Measurements from ENCODE around the gene TEX261. TPM values are rescaled to one million over a fixed set of nuclear protein-coding genes. Genes with fewer than 3 reads are reported as not detected.

TEX261 gene
- total RNA-seq, 1 experiment from 2014 or later: 54.2 TPM

- no TSS peak for BruUV-seq (replicated peaks)
- no peak for ATAC-seq
- TF ChIP-seq EZH2phosphoT487 (IDR thresholded peaks at IDR 0.05; ENCODE audit: borderline replicate concordance, low read length) (no peak), EZH2 (IDR thresholded peaks at IDR 0.05; ENCODE audit: low read length, unreplicated experiment) (no peak), CTCF (conservative IDR thresholded peaks at IDR 0.05; ENCODE audit: low read depth, low read length) (no peak)
- Histone ChIP-seq H3K4me3 (ENCODE audit: low read length) (no peak overlapping the region), H3K27me3 (ENCODE audit: low read length) (no peaks in the 10 kb centered on the region), H3K9me2 (replicated peaks; ENCODE audit: low read length) (no peaks in the 10 kb centered on the region), H3K36me3 (ENCODE audit: low read depth, low read length) (no peaks in the 10 kb centered on the region), H3K27ac (ENCODE audit: low read length) (no peak overlapping the region), H3F3A (ENCODE audit: low read length, unreplicated experiment) (no peaks in the 10 kb centered on the region), H3K4me2 (ENCODE audit: low read length) (no peak overlapping the region), H4K20me1 (ENCODE audit: low read length) (no peaks in the 10 kb centered on the region), H3K9ac (ENCODE audit: low read length) (no peak overlapping the region), H3K9me3 (ENCODE audit: low read length) (no peaks in the 10 kb centered on the region), H3K79me2 (ENCODE audit: low read length) (no peaks in the 10 kb centered on the region), H2AFZ (ENCODE audit: low read length) (no peak overlapping the region), H3K4me1 (ENCODE audit: insufficient read depth, low read length) (no peaks in the 10 kb centered on the region)
- DNase-seq: no peak
- POLR2A ChIA-PET (ENCODE audit: unreplicated experiment): no interaction called here
- CTCF ChIA-PET: no interaction called here
- intact Hi-C loops (cut with micrococcal nuclease): no loop called here
These were observed 30.5 kb downstream of the TEX261 start for GRCh38 chr2:70964133-70964532.

GRCh38 chr2:70962885-70963878 is 31.5 kb downstream of the TEX261 start:
- POLR2A ChIA-PET (ENCODE audit: unreplicated experiment): no interaction called here
- no TSS peak for BruUV-seq (replicated peaks)

More at GRCh38 chr2:70962885-70963878, 31.5 kb downstream of the TEX261 start:
- DNase-seq (no peak), ATAC-seq (no peak)
- Histone ChIP-seq H3F3A (ENCODE audit: low read length, unreplicated experiment) (no peaks in the 10 kb centered on the region), H3K4me1 (ENCODE audit: insufficient read depth, low read length) (no peaks in the 10 kb centered on the region), H3K27ac (ENCODE audit: low read length) (no peak overlapping the region), H3K79me2 (ENCODE audit: low read length) (no peaks in the 10 kb centered on the region), H3K27me3 (ENCODE audit: low read length) (no peaks in the 10 kb centered on the region), H3K4me3 (ENCODE audit: low read length) (no peak overlapping the region), H2AFZ (ENCODE audit: low read length) (no peak overlapping the region), H3K36me3 (ENCODE audit: low read depth, low read length) (no peaks in the 10 kb centered on the region), H3K9me2 (replicated peaks; ENCODE audit: low read length) (no peaks in the 10 kb centered on the region), H3K9ac (ENCODE audit: low read length) (no peak overlapping the region), H4K20me1 (ENCODE audit: low read length) (no peaks in the 10 kb centered on the region), H3K9me3 (ENCODE audit: low read length) (no peaks in the 10 kb centered on the region), H3K4me2 (ENCODE audit: low read length) (no peak overlapping the region)
- CTCF ChIA-PET: interaction anchor here (0.6 kb wide), 1 partner anchor 200 kb away, joined by 3 read pairs; no protein-coding TSS in a partner anchor
- intact Hi-C loops (cut with micrococcal nuclease): no loop called here
- TF ChIP-seq EZH2phosphoT487 (IDR thresholded peaks at IDR 0.05; ENCODE audit: borderline replicate concordance, low read length) (no peak), EZH2 (IDR thresholded peaks at IDR 0.05; ENCODE audit: low read length, unreplicated experiment) (no peak), CTCF (conservative IDR thresholded peaks at IDR 0.05; ENCODE audit: low read depth, low read length) (no peak)
